Cardiac septum (tissue), 1 donor: ENCODE results near the gene NSD1. TPM values are rescaled to one million over a fixed set of nuclear protein-coding genes. Genes with fewer than 3 reads are reported as not detected.

Experiments
- DNase-seq: peaks from one replicate; pipeline ENCODE4 v3.0.0-alpha.2; 2020; ENCODE audit warnings: low spot score
- intact Hi-C: fragments of 100-400 bp; cut with DNase I; formaldehyde crosslinking; loops from one replicate; pipeline ENCODE4 v1.14.0; 2022
- total RNA-seq: library from RNA; stranded (reverse); fragmentation: NEBNext Ultra II Directional; extraction: Animal tissue kit (Norgen Biotek cat#: 25700); gene quantifications from one replicate; pipeline ENCODE4 v1.2.1, GENCODE V29; 2021
- donor health status: DM: no; HTN: no; CAD: no.

Gene NSD1
- total RNA-seq, 1 donor from 2014 or later = 53.9 TPM

DNA sequence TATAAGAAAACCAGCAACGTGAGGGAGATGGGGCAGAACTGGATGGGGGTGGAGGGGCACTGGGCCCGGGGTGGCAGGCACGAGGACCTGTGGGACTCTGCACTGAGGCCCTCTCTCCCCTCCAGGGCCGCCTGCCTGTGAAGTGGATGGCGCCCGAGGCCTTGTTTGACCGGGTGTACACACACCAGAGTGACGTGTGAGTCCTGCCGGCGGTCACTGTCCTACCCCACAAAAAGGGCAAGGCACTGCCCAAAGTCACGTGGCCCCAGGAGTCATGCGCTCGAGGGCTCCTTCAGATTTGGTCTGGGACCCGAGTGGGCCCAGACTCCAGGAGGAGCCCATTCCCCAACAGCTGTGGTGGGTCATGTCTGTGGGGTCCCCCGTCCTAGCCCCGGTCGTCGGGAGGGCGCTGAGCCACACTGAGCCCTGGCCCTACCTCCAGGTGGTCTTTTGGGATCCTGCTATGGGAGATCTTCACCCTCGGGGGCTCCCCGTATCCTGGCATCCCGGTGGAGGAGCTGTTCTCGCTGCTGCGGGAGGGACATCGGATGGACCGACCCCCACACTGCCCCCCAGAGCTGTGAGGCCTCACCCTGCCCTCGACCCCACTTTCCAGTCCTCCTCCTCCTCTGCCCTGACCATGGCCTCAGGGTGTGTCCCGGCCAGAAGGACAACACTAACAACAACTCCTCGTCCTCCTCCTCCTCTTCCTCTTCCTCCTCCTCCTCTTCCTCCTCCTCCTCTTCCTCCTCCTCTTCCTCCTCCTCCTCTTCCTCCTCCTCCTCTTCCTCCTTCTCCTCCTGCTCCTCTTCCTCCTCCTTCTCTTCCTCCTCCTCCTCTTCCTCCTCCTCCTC is 37.2 kb upstream of the NSD1 start:
- no peak for DNase-seq

DNA sequence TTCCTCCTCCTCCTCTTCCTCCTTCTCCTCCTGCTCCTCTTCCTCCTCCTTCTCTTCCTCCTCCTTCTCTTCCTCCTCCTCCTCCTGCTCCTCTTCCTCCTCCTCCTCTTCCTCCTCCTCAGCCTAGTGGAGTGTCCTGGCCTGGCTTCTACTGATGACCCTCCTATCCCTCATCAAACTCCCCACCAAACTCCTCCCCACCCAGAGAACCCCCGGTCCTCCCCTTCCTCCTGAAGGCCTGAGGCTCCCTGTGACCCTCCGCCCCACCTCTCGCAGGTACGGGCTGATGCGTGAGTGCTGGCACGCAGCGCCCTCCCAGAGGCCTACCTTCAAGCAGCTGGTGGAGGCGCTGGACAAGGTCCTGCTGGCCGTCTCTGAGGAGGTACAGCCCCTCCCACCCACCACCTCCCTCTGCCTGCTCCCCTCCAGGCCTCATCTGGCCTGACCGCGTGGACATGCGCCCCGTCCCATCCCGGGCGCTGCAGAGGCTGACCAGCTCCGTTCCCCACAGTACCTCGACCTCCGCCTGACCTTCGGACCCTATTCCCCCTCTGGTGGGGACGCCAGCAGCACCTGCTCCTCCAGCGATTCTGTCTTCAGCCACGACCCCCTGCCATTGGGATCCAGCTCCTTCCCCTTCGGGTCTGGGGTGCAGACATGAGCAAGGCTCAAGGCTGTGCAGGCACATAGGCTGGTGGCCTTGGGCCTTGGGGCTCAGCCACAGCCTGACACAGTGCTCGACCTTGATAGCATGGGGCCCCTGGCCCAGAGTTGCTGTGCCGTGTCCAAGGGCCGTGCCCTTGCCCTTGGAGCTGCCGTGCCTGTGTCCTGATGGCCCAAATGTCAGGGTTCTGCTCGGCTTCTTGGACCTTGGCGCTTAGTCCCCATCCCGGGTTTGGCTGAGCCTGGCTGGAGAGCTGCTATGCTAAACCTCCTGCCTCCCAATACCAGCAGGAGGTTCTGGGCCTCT is 36.3 kb upstream of the NSD1 start:
- DNase-seq = no peak
- intact Hi-C loops = no loop called here

More for the DNA sequence above, 37.2 kb upstream of the NSD1 start:
- intact Hi-C loops = no loop called here

DNA sequence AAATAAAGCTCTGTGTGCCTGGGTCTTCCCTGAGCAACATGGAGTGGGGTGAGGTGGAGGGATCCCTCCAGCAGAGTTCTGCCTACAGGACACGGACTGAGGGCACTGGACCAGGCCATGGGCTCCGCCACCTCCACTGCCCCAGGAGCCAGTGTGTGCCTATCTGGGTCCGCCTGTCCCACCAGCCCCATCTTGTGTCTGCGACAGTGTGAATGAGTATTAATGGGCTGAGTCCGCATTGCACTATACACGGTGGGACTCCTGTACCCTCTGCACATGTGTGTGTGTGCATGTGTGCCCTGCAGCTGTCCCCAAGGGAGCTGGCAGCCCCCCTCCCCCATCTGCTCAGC is 35.5 kb upstream of the NSD1 start:
- intact Hi-C loops = no loop called here
- no peak for DNase-seq

DNA sequence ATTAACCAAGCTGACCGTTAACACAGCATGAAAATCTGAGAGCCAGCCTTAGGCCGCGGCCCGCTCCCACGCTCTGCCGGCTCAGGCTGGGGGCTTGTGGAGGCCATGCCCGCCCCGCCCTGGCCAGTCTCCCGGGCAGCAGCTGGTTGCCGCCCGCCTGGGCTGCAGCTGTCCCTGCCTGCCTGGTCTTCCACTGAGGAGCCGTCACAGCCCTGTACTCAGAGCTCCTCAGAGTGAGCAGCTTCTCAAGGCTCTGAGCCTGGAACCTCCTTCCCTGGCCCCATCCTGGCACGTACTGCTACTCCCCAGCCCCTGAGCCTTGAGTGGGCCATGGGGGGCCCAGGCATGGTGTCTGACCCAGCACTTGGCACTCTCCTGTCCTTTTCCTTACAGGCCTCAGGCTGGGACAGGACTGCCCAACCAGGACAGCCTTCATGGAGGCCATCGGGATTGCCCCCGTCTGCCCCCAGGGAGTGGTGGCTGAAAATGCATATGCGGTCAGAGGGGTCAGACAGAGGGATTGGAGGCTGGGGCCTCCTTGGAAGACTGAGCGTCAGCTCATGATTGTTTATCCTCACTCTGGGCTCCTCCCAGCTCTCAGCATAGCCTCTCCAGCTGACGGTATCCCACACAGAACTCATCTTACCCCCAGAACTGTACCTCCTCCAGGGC is 35.0 kb upstream of the NSD1 start:
- no peak for DNase-seq
- intact Hi-C loops = no loop called here

DNA sequence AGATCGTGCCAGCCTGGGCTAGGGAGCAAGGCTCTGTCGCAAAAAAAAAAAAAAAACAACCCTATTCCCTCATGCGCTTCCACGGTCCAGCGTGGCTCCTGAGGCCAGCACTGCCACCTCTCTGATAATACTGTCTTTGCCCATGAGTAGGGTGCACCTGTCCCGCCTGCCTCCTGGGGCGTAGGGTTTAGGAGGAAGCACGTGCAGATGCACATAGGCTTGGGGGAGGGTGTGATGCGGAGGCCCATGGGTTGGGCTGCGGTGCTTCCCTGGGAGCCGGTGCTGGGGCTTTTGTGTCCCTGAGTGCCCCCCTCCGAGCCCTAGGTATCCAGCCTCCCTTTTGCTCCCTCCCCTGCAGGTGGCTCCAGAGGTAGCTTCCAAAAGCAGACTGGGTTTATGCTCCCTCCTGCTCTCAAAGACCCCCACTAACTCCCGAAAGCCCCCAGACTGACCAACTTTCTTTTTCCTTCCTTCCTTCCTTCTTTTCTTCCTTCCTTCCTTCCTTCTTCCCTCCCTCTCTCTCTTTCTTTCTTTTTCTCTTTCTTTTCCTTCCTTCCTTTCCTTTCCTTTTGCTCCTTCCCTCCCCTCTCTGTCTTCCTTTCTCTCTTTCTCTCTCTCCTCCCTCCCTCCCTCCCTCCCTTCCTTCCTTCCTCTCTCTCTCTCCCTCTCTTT is 34.0 kb upstream of the NSD1 start:
- no peak for DNase-seq
- intact Hi-C loops = no loop called here

DNA sequence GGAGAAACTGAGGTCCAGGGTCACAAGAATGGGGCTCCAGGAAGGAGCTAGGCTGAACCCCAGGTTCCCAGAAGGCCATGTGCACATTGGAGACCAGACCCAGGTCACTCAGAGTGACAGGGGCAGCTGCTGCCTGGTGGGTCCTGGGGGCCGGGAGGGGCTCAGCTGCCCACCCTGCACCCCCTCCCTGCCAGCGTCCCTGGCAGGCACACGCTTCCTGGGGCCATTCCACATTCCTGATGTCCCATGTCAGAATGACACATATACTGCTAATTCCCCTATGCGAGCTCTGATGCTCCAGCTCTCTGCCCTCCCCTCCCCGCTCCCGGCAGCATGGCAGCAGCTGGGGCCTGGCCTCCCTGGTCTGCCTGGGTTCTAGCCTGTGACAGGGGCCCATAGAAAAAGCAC is 32.9 kb upstream of the NSD1 start:
- no peak for DNase-seq
- intact Hi-C loops = no loop called here

DNA sequence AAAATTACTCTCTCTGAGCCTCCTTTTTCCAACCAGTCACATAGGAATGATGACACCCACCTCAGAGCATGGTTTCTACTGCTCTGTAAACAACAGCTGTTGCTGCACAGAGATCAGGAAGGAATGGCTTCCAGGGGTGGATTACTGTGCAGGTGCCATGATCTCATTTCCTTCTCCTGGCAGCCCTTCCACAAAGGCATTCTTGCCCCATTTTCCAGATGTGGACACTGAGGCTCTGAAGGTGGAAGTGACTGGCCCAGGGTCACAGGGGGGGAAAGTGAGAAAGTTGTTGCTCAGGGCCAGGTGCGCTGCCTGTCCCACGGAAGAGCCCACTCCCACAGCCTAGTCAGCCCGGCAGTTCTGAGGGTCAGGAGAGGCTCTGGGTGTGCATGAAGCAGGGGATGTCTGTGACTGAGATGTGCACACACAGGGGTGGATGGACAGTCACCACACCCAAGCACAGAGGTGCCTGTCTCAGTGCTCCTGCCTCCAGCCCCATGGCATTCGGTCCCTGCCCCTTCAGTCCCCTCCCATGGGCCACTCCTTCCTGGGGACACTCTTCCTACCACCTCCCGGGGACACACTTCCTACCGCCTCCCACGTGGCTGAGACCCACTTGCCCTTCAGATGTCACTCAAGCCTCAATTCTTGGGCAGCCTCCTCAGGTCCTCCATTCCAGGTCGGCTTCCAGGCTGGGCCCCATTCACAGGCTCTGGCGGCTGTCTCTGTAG is 29.9 kb upstream of the NSD1 start:
- DNase-seq = no peak
- intact Hi-C loops = no loop called here

DNA sequence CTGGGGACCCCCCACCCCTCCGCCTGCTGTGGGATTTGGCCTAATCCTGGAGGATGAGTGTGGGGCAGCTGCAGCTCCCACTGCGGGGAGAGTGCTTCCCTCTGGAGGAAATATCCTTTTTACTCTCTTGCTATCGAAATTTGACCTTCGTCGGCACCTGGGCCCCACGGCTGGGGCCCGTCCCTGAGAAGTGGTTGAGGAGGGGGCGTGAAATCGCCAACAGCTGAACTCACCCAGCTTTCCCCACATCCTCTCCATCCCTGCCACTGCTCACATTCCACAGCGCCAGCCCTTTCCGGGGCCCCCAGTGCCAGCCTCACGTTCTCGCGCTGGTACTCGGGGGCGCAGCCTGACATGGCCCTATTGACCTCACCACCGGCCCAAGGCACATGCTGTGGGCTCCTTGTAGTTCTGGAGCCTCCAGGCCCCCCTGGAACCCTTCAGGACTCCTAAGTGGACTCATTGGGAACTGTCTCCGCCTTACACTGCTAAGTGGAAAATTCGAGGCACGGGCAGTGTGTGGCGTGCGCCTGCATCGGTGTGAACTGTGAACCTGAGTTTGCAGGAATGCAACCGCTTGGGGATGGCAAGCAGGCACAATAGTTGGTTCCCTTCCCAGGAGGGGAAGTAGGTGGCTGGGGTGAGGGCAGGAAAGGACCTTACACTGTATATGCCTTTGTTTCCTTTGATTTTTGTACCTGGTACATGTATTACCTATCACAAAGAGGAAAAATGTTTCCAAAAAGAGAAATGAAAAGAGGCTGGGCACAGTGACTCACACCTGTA is 27.7 kb upstream of the NSD1 start:
- intact Hi-C loops = no loop called here
- DNase-seq = no peak

DNA sequence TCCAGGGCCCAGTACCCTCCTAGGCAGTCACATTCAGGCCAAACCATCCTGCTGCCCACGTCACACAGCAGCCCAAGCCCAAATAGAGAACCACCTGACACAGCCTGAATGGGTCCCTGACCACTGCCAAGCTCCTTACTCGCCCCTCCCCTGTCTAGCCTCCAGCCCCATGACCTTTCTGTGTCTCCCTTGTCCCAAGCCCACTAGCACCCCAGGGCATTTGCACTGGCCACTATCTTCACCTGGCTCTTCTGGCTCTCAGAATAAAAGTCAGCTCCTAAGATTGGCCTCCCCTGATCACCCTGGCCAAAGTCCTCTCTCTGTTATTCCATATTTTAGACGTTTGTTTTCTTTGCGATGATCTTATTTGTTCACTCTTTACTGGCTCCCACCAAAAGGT is 26.4 kb upstream of the NSD1 start:
- intact Hi-C loops = no loop called here
- no peak for DNase-seq

DNA sequence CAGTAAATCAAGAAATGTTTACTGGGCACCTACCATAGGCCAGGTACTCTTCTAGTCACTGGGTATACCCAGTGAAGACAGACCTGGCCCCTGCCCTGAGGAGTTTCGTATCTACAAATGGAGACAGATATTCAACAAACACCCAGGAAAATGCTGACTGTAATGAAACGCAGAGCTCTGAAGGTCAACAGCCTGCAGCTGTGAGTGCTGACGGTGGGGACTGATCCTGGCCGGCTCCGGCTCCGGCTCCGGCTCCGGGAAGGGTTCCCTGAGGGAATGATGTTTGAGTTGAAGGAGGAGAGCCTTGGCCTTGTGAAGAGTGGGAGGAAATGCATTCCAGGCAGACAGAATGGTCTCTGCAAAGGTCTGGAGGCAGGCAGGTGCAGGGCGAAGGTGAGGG is 23.8 kb upstream of the NSD1 start:
- DNase-seq = no peak
- intact Hi-C loops = loop anchor here (5.0 kb wide), 2 partner anchors 192 to 448 kb away; partner anchors contain the start of genes PRELID1 and RAB24

DNA sequence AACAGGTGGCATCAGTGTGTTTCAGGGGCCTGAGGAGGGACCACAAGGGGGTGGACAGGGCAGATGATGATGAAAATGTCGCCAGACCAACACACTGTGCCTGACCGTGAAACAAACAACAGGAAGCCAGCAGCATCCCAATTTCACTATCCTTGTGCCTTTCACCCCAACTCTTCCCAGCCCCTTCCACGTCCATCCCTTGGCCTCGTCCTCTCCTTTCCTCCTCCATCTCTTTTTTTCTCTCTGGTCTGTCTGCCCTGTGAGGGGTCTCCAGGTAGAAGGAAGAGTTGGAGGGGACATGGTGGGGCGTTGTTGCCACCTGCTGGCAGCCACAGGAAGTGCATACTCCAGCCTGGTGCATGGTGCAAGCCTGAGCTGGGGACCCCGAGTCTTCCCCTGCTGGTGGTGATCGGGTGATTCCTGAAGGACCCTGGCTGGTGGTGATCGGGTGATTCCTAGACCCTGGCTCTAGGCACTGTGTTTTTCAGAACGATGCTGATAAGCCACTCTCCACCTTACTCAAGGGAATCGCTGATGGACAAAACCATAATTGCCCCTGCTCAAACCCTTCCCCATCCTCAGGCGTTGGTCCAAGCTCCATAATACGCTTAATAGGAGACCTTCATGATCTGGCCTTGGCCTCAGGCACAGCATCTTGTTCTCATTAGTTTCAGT is 21.7 kb upstream of the NSD1 start:
- no peak for DNase-seq
- intact Hi-C loops = loop anchor here (2.0 to 5.0 kb wide), 3 partner anchors 43 to 450 kb away; partner anchors contain the start of genes PRELID1 and RAB24

DNA sequence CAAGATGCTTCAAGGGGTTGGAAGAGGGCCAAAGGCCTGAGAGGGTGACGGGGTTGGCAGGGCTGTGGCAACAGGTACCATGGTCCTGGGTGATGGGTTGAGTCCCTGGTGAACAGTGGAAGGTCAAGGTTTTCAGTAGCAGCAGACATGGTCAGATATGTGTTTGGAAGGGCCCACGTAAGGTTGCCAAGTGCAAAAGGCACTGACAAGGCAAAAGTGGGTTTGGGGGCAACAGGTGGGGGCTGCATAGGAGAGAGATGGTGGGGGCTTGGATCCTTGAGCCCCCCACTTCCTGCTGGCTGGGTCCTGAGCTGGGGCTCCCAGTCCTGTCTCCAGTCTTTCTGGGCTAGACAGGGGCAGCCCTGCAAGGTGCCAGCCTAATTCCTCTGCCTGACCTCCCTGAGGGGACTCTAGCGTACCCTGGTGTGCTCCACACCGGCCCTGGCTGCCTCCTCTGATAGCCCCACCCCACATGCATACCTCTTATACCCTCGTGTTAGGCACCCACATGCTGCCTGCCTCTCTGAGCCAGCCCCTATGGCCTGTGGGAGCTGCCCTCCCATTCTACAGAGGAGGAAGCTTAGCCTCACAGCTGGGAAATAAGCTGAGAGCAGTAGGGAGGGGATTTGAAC is 20.9 kb upstream of the NSD1 start:
- no peak for DNase-seq
- intact Hi-C loops = loop anchor here (2.0 to 5.0 kb wide), 3 partner anchors 44 to 450 kb away; partner anchors contain the start of genes PRELID1 and RAB24

DNA sequence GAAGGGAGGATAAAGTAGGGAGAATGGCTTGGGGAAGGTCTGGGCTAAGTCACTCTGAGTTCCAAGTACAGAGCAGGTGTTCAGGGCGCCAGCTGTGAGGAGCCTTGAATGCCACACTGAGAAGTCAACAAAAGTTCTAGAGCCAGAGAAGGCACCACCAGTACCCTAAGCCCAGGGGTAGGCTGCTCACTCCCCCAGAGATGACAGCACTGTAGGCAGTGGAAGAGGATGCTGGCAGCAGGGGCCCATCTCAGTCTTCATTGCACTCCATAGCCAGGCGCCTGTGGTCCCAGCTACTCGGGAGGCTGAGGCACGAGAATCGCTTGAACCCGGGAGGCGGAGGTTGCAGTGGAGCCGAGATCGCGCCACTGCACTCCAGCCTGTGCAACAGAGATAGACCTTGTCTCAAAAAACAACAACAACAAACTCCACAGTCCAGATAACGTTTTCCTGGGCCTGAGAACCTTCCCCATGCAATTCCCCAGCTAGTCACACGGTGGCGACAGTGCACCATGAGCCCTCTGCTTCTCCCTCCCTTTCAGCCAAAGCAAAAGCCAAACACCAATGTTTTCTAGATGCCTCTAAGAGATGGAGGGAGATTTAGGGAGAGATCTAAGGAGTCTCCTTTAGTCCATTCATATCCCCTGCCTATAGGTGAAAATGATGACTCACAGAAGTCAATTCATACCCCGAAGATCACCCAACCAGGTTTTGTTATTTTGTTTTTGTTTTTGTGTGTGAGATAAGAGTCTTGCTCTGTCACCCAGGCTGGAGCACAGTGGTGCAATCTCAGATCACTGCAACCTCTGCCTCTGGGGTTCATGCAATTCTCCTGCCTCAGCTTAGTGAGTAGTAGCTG is 19.8 kb upstream of the NSD1 start:
- peak; percentile 90 for DNase-seq
- intact Hi-C loops = loop anchor here (2.0 to 5.0 kb wide), 3 partner anchors 45 to 451 kb away; partner anchors contain the start of genes PRELID1 and RAB24

DNA sequence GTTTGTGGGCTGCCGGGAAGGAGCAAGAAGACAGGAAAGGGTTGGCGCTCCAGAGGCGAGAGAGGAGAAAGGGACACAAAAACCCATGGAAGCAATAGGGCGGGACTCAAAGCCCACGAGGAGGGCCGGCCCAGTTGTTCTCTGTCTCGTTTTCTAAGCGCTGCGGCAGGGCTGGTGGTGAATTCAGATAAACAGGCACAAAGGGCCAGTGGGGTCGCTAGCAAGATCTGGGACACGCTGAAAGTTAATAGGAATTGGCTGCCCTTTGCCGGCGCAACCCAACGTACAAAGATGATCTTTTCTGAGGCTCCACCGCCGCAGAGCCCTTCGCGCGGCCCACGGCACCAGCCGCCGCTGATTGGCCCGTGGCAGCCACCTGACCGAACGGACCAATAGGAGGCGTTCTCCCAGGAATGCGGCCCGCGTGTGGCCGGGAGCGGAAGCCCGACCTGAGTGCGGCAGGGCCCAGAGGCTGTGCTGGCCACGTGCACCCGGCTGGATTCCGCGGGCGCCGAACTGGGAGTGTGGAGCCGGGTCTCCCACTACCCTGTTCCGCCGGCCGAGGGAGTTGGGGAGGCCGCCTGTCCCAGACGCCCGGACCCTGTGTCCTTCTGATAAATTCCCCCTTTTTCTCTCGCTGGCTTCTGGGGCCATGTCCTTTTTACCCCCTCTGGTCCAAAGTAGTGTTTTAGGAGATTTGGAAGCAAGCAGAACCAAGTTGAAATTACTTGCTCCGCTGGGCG is 16.8 kb upstream of the NSD1 start:
- DNase-seq = peak; percentile 96
- intact Hi-C loops = loop anchor here (5.0 kb wide), 1 partner anchor 115 kb away; no protein-coding TSS in a partner anchor

DNA sequence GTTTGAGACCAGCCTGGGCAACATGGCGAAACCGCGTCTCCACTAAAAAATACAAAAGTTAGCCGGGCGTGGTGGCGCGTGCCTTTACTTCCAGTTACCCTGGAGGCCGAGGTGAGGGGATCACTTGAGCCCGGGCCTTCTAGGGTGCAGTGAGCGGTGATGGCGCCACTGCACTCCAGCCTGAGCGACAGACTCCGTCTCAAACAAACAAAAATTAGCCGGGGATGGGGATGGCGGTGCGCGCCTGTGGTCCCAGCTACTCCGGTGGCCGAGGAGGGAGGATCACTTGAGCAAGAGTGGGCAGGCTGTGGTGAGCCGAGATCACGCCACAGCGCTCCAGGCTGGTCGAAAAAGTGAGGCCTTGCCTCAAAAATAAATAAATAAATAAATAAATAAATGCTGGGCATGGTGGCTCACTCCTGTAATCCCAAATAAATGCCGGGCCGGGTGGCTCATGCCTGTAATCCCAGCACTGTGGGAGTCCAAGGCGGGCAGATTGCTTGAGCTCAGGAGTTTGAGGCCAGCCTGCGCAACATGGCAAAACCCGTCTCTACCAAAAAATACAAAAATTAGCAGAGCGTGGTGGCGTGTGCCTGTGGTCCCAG is 16.0 kb upstream of the NSD1 start:
- DNase-seq = no peak
- intact Hi-C loops = loop anchor here (5.0 kb wide), 1 partner anchor 115 kb away; no protein-coding TSS in a partner anchor
